Duodenal mucosa (tissue), 2 donors: ENCODE measurements around the gene MEF2A.
"Not testable (repeated sequence)": the region's sequence is repeated elsewhere in the genome, so short reads cannot be mapped to it uniquely, and the experiment has no call there.

Experiments
- H3K27ac ChIP-seq: one replicate; pipeline ENCODE4 v1.7.0; 2013; ENCODE audit warnings: low read depth, low read length
- H3K27me3 ChIP-seq, 2 donors: one replicate each; pipeline ENCODE4 v1.7.0; 2013; ENCODE audit warnings: low read length in 2 of 2, control low read depth in 1 of 2; ENCODE audit not compliant: insufficient read depth in 2 of 2, control insufficient read depth in 1 of 2
- H3K36me3 ChIP-seq, 2 donors: one replicate each; pipeline ENCODE4 v1.7.0; 2013; ENCODE audit warnings: low read length in 2 of 2, control low read depth in 1 of 2; ENCODE audit not compliant: insufficient read depth in 2 of 2, control insufficient read depth in 1 of 2
- H3K4me1 ChIP-seq, 2 donors: one replicate each; pipeline ENCODE4 v1.7.0; 2013; ENCODE audit warnings: low read length in 2 of 2, control low read depth in 1 of 2; ENCODE audit not compliant: insufficient read depth in 2 of 2, control insufficient read depth in 1 of 2
- H3K4me3 ChIP-seq, 2 donors: one replicate each; pipeline ENCODE4 v1.7.0; 2013; ENCODE audit warnings: low read length in 2 of 2, low read depth in 1 of 2
- H3K9ac ChIP-seq, 2 donors: one replicate each; pipeline ENCODE4 v1.7.0; 2013; ENCODE audit warnings: low read length in 2 of 2, low read depth in 1 of 2
- H3K9me3 ChIP-seq, 2 donors: one replicate each; pipeline ENCODE4 v1.7.0; 2013; ENCODE audit warnings: low read length in 2 of 2, control low read depth in 1 of 2; ENCODE audit not compliant: control insufficient read depth in 1 of 2

MEF2A gene

DNA sequence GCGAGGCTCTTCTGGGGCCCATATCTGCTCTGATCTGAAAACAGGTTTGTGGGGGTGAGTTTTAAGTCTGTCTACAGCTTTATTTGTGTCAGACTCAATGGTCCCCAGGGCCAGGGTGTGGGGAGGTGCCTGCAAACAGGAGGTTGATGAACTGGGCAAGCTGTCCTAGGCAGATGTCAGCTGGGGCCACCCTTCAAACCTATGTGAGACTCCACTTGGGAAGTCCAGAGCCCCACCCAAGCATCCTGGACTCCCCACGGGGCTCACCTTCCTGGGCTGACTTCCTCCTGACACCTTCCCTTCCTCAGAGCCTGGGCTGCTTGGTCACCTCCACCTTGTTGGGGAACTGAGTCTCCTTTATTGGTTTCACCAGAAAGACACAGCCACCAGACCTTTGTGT is 176.1 kb downstream of the MEF2A start:
- Histone ChIP-seq H3K4me1 (no peaks in the 10 kb centered on the region), H3K4me3 (no peak overlapping the region), H3K9me3 (no peaks in the 10 kb centered on the region), H3K36me3 (no peaks in the 10 kb centered on the region), H3K27ac (no peak overlapping the region), H3K27me3 (no peaks in the 10 kb centered on the region), H3K9ac (no peak overlapping the region)

- no peaks in the 10 kb centered on the region for H3K27me3 ChIP-seq
- H3K4me1 ChIP-seq: no peaks in the 10 kb centered on the region
- H3K27ac ChIP-seq: no peak overlapping the region
- no peaks in the 10 kb centered on the region for H3K9me3 ChIP-seq
- no peak overlapping the region for H3K4me3 ChIP-seq
- H3K36me3 ChIP-seq: no peaks in the 10 kb centered on the region
- no peak overlapping the region for H3K9ac ChIP-seq
Measured at GRCh38 chr15:99744142-99744541, 178.4 kb downstream of the MEF2A start.

DNA sequence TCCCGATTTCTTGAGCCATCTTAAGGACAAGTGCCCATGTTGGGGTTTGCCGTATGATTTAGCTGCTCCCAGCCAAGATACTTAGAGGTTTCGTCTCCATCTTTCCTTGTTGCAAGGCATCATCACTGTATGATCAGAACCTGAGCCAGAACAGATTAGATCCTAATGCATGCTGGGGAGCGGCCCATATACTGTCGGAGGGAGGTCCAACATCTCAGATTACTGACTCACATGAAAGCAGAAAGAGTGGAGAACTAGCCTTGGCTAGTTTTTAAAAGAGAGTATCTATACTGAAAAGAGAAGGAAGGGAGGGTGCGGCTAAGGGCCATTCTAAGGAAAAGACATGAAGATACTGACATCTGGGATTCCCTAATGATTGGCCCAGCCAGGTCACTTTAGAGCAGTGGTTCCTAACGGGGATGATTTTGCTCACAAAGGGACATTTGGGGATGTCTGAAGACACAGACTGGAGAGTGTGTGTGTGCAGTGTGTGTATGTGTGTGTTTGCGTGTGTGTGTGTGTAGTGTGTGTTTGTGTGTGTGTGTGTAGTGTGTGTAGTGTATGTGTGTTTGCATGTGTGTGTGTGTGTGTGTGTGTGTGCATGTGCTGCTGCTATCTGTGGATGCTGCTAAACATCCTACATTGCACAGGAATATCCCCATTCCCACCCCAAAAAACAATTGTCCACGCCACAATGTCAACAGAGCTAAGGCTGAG is 179.7 kb downstream of the MEF2A start:
- no peaks in the 10 kb centered on the region for H3K27me3 ChIP-seq
- no peak overlapping the region for H3K27ac ChIP-seq
- no peaks in the 10 kb centered on the region for H3K9me3 ChIP-seq
- H3K4me1 ChIP-seq: no peaks in the 10 kb centered on the region
- H3K9ac ChIP-seq: no peak overlapping the region
- H3K4me3 ChIP-seq: no peak overlapping the region
- no peaks in the 10 kb centered on the region for H3K36me3 ChIP-seq

DNA sequence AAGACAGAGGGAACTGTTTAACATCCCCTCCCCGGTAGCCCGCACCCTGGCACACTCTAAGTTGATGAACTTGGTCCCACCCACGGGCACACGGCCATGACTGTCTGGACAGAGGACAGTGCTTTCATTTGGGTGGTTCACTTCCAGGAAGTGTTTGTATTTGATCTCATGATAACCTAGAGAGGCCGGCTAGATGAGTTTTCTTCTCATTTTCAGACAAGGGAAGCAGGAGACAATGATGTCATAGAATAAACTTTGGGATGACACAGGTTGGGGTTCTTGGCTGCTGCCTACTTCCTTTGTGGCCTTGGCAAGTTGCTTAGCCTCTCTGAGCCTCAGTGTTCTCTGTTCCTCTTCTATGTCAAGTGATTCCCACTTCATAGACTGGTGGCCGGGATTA is 183.6 kb downstream of the MEF2A start:
- H3K9ac ChIP-seq: no peak overlapping the region
- no peaks in the 10 kb centered on the region for H3K9me3 ChIP-seq
- no peaks in the 10 kb centered on the region for H3K27me3 ChIP-seq
- H3K4me3 ChIP-seq: no peak overlapping the region
- H3K27ac ChIP-seq: no peak overlapping the region
- no peaks in the 10 kb centered on the region for H3K4me1 ChIP-seq
- no peaks in the 10 kb centered on the region for H3K36me3 ChIP-seq

- not testable (repeated sequence) for H3K27me3 ChIP-seq, H3K9me3 ChIP-seq, H3K27ac ChIP-seq, H3K9ac ChIP-seq, H3K4me1 ChIP-seq, H3K36me3 ChIP-seq, H3K4me3 ChIP-seq
Measured at GRCh38 chr15:99750326-99750725, 184.5 kb downstream of the MEF2A start.

DNA sequence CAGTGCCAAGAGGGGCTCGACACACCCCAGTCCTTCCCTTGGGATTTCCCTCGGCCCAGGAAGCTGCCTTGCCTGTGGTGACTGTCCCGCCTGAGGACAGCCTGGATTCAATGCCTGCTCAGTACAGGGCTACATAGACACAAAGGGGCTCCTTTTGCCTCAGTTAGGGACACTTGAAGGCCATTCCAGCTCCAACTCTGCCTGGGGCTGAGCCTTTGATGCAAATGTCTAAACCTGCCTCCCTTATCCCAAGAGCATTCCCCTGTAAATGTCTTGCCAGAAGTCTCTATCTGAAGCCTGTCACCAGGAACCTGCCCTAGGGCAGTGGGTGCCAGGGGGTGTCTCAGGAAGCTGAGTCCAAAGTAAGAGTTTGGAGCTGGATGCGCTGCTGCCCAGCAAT is 186.8 kb downstream of the MEF2A start:
- no peak overlapping the region for H3K4me3 ChIP-seq
- H3K27me3 ChIP-seq: no peaks in the 10 kb centered on the region
- H3K36me3 ChIP-seq: no peaks in the 10 kb centered on the region
- H3K9ac ChIP-seq: no peak overlapping the region
- no peaks in the 10 kb centered on the region for H3K4me1 ChIP-seq
- H3K9me3 ChIP-seq: no peaks in the 10 kb centered on the region
- no peak overlapping the region for H3K27ac ChIP-seq

GRCh38 chr15:99753066-99753465 is 187.3 kb downstream of the MEF2A start:
- Histone ChIP-seq H3K9ac (no peak overlapping the region), H3K4me3 (no peak overlapping the region), H3K27ac (no peak overlapping the region), H3K4me1 (no peaks in the 10 kb centered on the region), H3K36me3 (no peaks in the 10 kb centered on the region), H3K9me3 (no peaks in the 10 kb centered on the region), H3K27me3 (no peaks in the 10 kb centered on the region)

GRCh38 chr15:99755692-99756409 is 190.1 kb downstream of the MEF2A start:
- no peaks in the 10 kb centered on the region for H3K9me3 ChIP-seq
- no peaks in the 10 kb centered on the region for H3K27me3 ChIP-seq
- no peaks in the 10 kb centered on the region for H3K4me1 ChIP-seq
- no peaks in the 10 kb centered on the region for H3K36me3 ChIP-seq
- H3K4me3 ChIP-seq: no peak overlapping the region
- H3K27ac ChIP-seq: no peak overlapping the region
- no peak overlapping the region for H3K9ac ChIP-seq

DNA sequence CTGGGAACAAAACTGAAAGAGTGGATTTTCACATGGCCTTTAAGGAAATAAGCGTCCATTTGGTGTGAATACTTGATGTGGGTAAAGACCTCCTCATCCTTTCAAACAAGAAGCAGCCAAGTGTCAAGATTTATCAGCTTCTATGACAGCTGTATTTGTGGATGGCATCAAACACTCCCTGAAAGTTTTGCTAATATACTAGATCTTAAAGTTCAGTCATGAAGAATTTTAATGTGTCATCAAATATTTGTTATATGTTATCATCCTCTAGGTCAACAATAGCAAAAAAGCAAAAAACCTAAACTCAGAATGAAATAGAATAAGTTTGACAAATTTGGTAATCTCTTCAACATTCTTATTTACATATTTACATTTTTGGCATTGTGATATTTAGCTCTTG is 196.5 kb downstream of the MEF2A start:
- H3K27ac ChIP-seq: no peak overlapping the region
- H3K4me1 ChIP-seq: no peaks in the 10 kb centered on the region
- H3K27me3 ChIP-seq: no peaks in the 10 kb centered on the region
- H3K9ac ChIP-seq: no peak overlapping the region
- H3K9me3 ChIP-seq: no peaks in the 10 kb centered on the region
- H3K36me3 ChIP-seq: no peaks in the 10 kb centered on the region
- H3K4me3 ChIP-seq: no peak overlapping the region

- Histone ChIP-seq H3K4me3 (no peak overlapping the region), H3K36me3 (no peaks in the 10 kb centered on the region), H3K9me3 (no peaks in the 10 kb centered on the region), H3K9ac (no peak overlapping the region), H3K27ac (no peak overlapping the region), H3K4me1 (no peaks in the 10 kb centered on the region), H3K27me3 (no peaks in the 10 kb centered on the region)
Measured at GRCh38 chr15:99763827-99764226, 198.0 kb downstream of the MEF2A start.
